ENCODE data around the gene VEGFB.

VEGFB gene

GRCh38 chr11:64223001-64223651 lies 11.3 kb upstream of the VEGFB start:
- TF ChIP-seq USF1 (IDR thresholded peaks at IDR 0.05) (no peak), CEBPB (IDR thresholded peaks at IDR 0.05) (no peak), ZBTB7A (IDR thresholded peaks at IDR 0.05; ENCODE audit: low read depth) (no peak), TEAD4 (IDR thresholded peaks at IDR 0.05) (no peak), CREB1 (IDR thresholded peaks at IDR 0.05; ENCODE audit: low read depth) (no peak), TAF1 (IDR thresholded peaks at IDR 0.05; ENCODE audit: low read depth) (no peak), EGR1 (IDR thresholded peaks at IDR 0.05) (no peak), REST (IDR thresholded peaks at IDR 0.05; ENCODE audit: low read depth) (no peak), YY1 (IDR thresholded peaks at IDR 0.05; ENCODE audit: low read depth) (no peak), MAX (IDR thresholded peaks at IDR 0.05) (no peak), TCF12 (IDR thresholded peaks at IDR 0.05; ENCODE audit: low read depth) (no peak), RAD21 (IDR thresholded peaks at IDR 0.05; ENCODE audit: low read depth) (no peak), NFIC (IDR thresholded peaks at IDR 0.05) (no peak), EP300 (IDR thresholded peaks at IDR 0.05; ENCODE audit: borderline replicate concordance) (no peak), FOXM1 (IDR thresholded peaks at IDR 0.05; ENCODE audit: borderline replicate concordance, low read depth) (no peak)

GRCh38 chr11:64224151-64224890 lies 10.1 kb upstream of the VEGFB start:
- no peak for TF ChIP-seq EP300 (IDR thresholded peaks at IDR 0.05; ENCODE audit: borderline replicate concordance)
- no peak for TF ChIP-seq TAF1 (IDR thresholded peaks at IDR 0.05; ENCODE audit: low read depth)
- no peak for TF ChIP-seq TEAD4 (IDR thresholded peaks at IDR 0.05)
- TF ChIP-seq USF1 (IDR thresholded peaks at IDR 0.05): no peak
- no peak for TF ChIP-seq TCF12 (IDR thresholded peaks at IDR 0.05; ENCODE audit: low read depth)
- TF ChIP-seq CREB1 (IDR thresholded peaks at IDR 0.05; ENCODE audit: low read depth): no peak
- no peak for TF ChIP-seq REST (IDR thresholded peaks at IDR 0.05; ENCODE audit: low read depth)
- TF ChIP-seq NFIC (IDR thresholded peaks at IDR 0.05): no peak

- no peak for TF ChIP-seq EGR1 (IDR thresholded peaks at IDR 0.05)
- no peak for TF ChIP-seq MAX (IDR thresholded peaks at IDR 0.05)
- TF ChIP-seq TAF1 (IDR thresholded peaks at IDR 0.05; ENCODE audit: low read depth): no peak
- no peak for TF ChIP-seq CREB1 (IDR thresholded peaks at IDR 0.05; ENCODE audit: low read depth)
- TF ChIP-seq FOXM1 (IDR thresholded peaks at IDR 0.05; ENCODE audit: borderline replicate concordance, low read depth): no peak
- no peak for TF ChIP-seq RAD21 (IDR thresholded peaks at IDR 0.05; ENCODE audit: low read depth)
Measured at GRCh38 chr11:64224891-64225607, 9.3 kb upstream of the VEGFB start.

- 0 out of 2 replicates have a peak, but pooled peaks have one; percentile 17 for TF ChIP-seq USF1 (IDR thresholded peaks at IDR 0.05)
- no peak for TF ChIP-seq RAD21 (IDR thresholded peaks at IDR 0.05; ENCODE audit: low read depth)
- TF ChIP-seq TAF1 (IDR thresholded peaks at IDR 0.05; ENCODE audit: low read depth): peak; percentile 77
- peak; percentile 98 for TF ChIP-seq ZBTB7A (IDR thresholded peaks at IDR 0.05; ENCODE audit: low read depth)
- TF ChIP-seq TEAD4 (IDR thresholded peaks at IDR 0.05): peak; percentile 5; the same call in 1 of the 2 replicates
- 0 out of 2 replicates have a peak, but pooled peaks have one; percentile 23 for TF ChIP-seq CREB1 (IDR thresholded peaks at IDR 0.05; ENCODE audit: low read depth)
- no peak for TF ChIP-seq YY1 (IDR thresholded peaks at IDR 0.05; ENCODE audit: low read depth)
- TF ChIP-seq MAX (IDR thresholded peaks at IDR 0.05): peak; percentile 51; the same call in 1 of the 2 replicates
Measured at GRCh38 chr11:64225608-64226506, 8.5 kb upstream of the VEGFB start, which contains the start of the genes NUDT22 and TRPT1. Gene NUDT22, plus strand, starts transcription at chr11:64226274. Its CDS starts 379 bp downstream, at chr11:64226653. Gene TRPT1, minus strand, starts transcription at chr11:64226186. Its CDS starts 326 bp downstream, at chr11:64225860.
